ENCODE results near the gene PHF24. TPM values are rescaled to one million over a fixed set of nuclear protein-coding genes. Genes with fewer than 3 reads are reported as not detected.
"Not testable (repeated sequence)": the region's sequence is repeated elsewhere in the genome, so short reads cannot be mapped to it uniquely, and the experiment has no call there.

Gene PHF24
- total RNA-seq, 4 donors from 2014 or later, result 0.09 to 0.57 (median 0.44) TPM; not detected in 1

GRCh38 chr9:35014517-35014916, 56.4 kb downstream of the PHF24 start:
- Histone ChIP-seq H3K27ac (no peak overlapping the region), H3K36me3 (peaks cover 0 to 39% (median 0%) of the 10 kb centered on the region in 3 donors), H3K4me1 (no peaks in the 10 kb centered on the region), H3K9me3 (peaks cover 0 to 22% (median 13%) of the 10 kb centered on the region in 3 donors), H3K4me3 (no peak overlapping the region), H3K27me3 (no peaks in the 10 kb centered on the region)
- DNase-seq, result no peak
- intact Hi-C loops (cut with DNase I), result no loop called here
- TF ChIP-seq CTCF (IDR thresholded peaks at IDR 0.05) (no peak), POLR2A (IDR thresholded peaks at IDR 0.05) (no peak)
- WGBS, 2 donors, result 53 to 75% methylated on average over 2 of the region's 2 CpGs

GRCh38 chr9:35023443-35023842, 65.4 kb downstream of the PHF24 start:
- H3K27ac ChIP-seq; H3K9me3 ChIP-seq; intact Hi-C loops (cut with DNase I); H3K36me3 ChIP-seq; H3K4me3 ChIP-seq; H3K4me1 ChIP-seq; H3K27me3 ChIP-seq; DNase-seq: not testable (repeated sequence)
- 65 to 82% methylated on average over 5 of the region's 5 CpGs for WGBS, 2 donors

- 62 to 79% methylated on average over 3 of the region's 3 CpGs for WGBS, 2 donors
- no peak overlapping the region for H3K4me3 ChIP-seq
Measured at GRCh38 chr9:35026671-35027070, 68.6 kb downstream of the PHF24 start.

GRCh38 chr9:35027374-35027773, 69.3 kb downstream of the PHF24 start:
- no peaks in the 10 kb centered on the region for H3K9me3 ChIP-seq
- H3K4me1 ChIP-seq, result peaks cover 0 to 7% (median 0%) of the 10 kb centered on the region in 3 donors
- H3K4me3 ChIP-seq, result no peak overlapping the region
- H3K36me3 ChIP-seq, result peaks cover 0 to 2% (median 0%) of the 10 kb centered on the region in 3 donors
- H3K27ac ChIP-seq, result no peak overlapping the region
- intact Hi-C loops (cut with DNase I), result no loop called here
- TF ChIP-seq POLR2A (IDR thresholded peaks at IDR 0.05), result no peak
- TF ChIP-seq CTCF (IDR thresholded peaks at IDR 0.05), result no peak
- 33% methylated on average over 1 of the region's 1 CpG for WGBS, 2 donors
- DNase-seq, result no peak
- H3K27me3 ChIP-seq, result no peaks in the 10 kb centered on the region

More at GRCh38 chr9:35026671-35027070, 68.6 kb downstream of the PHF24 start:
- Histone ChIP-seq H3K9me3 (no peaks in the 10 kb centered on the region), H3K27ac (no peak overlapping the region), H3K4me1 (peaks cover 0 to 7% (median 0%) of the 10 kb centered on the region in 3 donors), H3K36me3 (peaks cover 0 to 4% (median 0%) of the 10 kb centered on the region in 3 donors), H3K27me3 (no peaks in the 10 kb centered on the region)
- DNase-seq, result no peak
- intact Hi-C loops (cut with DNase I), result no loop called here
- TF ChIP-seq POLR2A (IDR thresholded peaks at IDR 0.05), result no peak
- no peak for TF ChIP-seq CTCF (IDR thresholded peaks at IDR 0.05)

- no peak for DNase-seq
- H3K9me3 ChIP-seq, result no peaks in the 10 kb centered on the region
- H3K27me3 ChIP-seq, result no peaks in the 10 kb centered on the region
- WGBS, 2 donors, result 53 to 60% methylated on average over 1 of the region's 1 CpG
- TF ChIP-seq POLR2A (IDR thresholded peaks at IDR 0.05) (no peak), CTCF (IDR thresholded peaks at IDR 0.05) (no peak)
- H3K4me1 ChIP-seq, result peaks cover 0 to 7% (median 0%) of the 10 kb centered on the region in 3 donors
- intact Hi-C loops (cut with DNase I), result no loop called here
- no peak overlapping the region for H3K27ac ChIP-seq
- H3K4me3 ChIP-seq, result no peak overlapping the region
- H3K36me3 ChIP-seq, result no peaks in the 10 kb centered on the region
Measured at GRCh38 chr9:35027860-35028259, 69.8 kb downstream of the PHF24 start.

GRCh38 chr9:35028341-35028740, 70.3 kb downstream of the PHF24 start:
- Histone ChIP-seq H3K9me3 (no peaks in the 10 kb centered on the region), H3K36me3 (no peaks in the 10 kb centered on the region), H3K4me3 (no peak overlapping the region), H3K4me1 (peaks cover 0 to 7% (median 0%) of the 10 kb centered on the region in 3 donors), H3K27me3 (no peaks in the 10 kb centered on the region), H3K27ac (no peak overlapping the region)
- TF ChIP-seq CTCF (IDR thresholded peaks at IDR 0.05) (no peak), POLR2A (IDR thresholded peaks at IDR 0.05) (no peak)
- no peak for DNase-seq
- intact Hi-C loops (cut with DNase I), result no loop called here

All from esophagus squamous epithelium (tissue), 5 donors.